ENCODE data around the gene VSNL1. TPM values are rescaled to one million over a fixed set of nuclear protein-coding genes. Genes with fewer than 3 reads are reported as not detected.

VSNL1 gene
- total RNA-seq, 6 donors from 2014 or later, result 0.33 to 1.2 (median 0.94) TPM; not detected in 3

GRCh38 chr2:17662723-17663122, 122.2 kb downstream of the VSNL1 start:
- ATAC-seq (ENCODE audit: low FRiP score in 2 of 2) (no peak), DNase-seq (no peak)
- Histone ChIP-seq H3K27ac (no peak overlapping the region), H3K4me3 (no peak overlapping the region), H3K4me1 (no peaks in the 10 kb centered on the region), H3K27me3 (no peaks in the 10 kb centered on the region), H3K9me3 (no peaks in the 10 kb centered on the region), H3K36me3 (peaks cover 7 to 44% (median 18%) of the 10 kb centered on the region in 4 donors)
- TF ChIP-seq POLR2AphosphoS5 (IDR thresholded peaks at IDR 0.05) (no peak), POLR2A (IDR thresholded peaks at IDR 0.05) (no peak), CTCF (IDR thresholded peaks at IDR 0.05) (no peak), EP300 (IDR thresholded peaks at IDR 0.05) (no peak)
- WGBS, 2 donors, result 94 to 97% methylated on average over 1 of the region's 1 CpG

GRCh38 chr2:17664534-17664933, 124.0 kb downstream of the VSNL1 start:
- Histone ChIP-seq H3K36me3 (peaks cover 11 to 60% (median 19%) of the 10 kb centered on the region in 4 donors), H3K9me3 (no peaks in the 10 kb centered on the region), H3K27me3 (no peaks in the 10 kb centered on the region), H3K4me3 (no peak overlapping the region), H3K27ac (no peak overlapping the region), H3K4me1 (no peaks in the 10 kb centered on the region)
- DNase-seq, result no peak
- no peak for ATAC-seq (ENCODE audit: low FRiP score in 2 of 2)
- TF ChIP-seq CTCF (IDR thresholded peaks at IDR 0.05) (no peak), EP300 (IDR thresholded peaks at IDR 0.05) (no peak), POLR2AphosphoS5 (IDR thresholded peaks at IDR 0.05) (no peak), POLR2A (IDR thresholded peaks at IDR 0.05) (no peak)
- 88 to 95% methylated on average over 1 of the region's 1 CpG for WGBS, 2 donors

GRCh38 chr2:17667898-17668297, 127.4 kb downstream of the VSNL1 start:
- WGBS, 2 donors, result 63 to 85% methylated on average over 1 of the region's 1 CpG
- no peak for TF ChIP-seq EP300 (IDR thresholded peaks at IDR 0.05)
- TF ChIP-seq POLR2AphosphoS5 (IDR thresholded peaks at IDR 0.05), result no peak
- TF ChIP-seq POLR2A (IDR thresholded peaks at IDR 0.05), result no peak

GRCh38 chr2:17672583-17673317, 132.3 kb downstream of the VSNL1 start:
- TF ChIP-seq POLR2AphosphoS5 (IDR thresholded peaks at IDR 0.05) (no peak), POLR2A (IDR thresholded peaks at IDR 0.05) (no peak), CTCF (IDR thresholded peaks at IDR 0.05) (no peak), EP300 (IDR thresholded peaks at IDR 0.05) (no peak)
- ATAC-seq (ENCODE audit: low FRiP score in 2 of 2) (no peak), DNase-seq (no peak)
- H3K9me3 ChIP-seq, result no peaks in the 10 kb centered on the region
- H3K4me1 ChIP-seq, result no peaks in the 10 kb centered on the region
- H3K27me3 ChIP-seq, result no peaks in the 10 kb centered on the region
- H3K36me3 ChIP-seq, result peaks cover 0 to 48% (median 4%) of the 10 kb centered on the region in 4 donors
- H3K27ac ChIP-seq, result no peak overlapping the region
- H3K4me3 ChIP-seq, result no peak overlapping the region
- WGBS, 2 donors, result 78 to 84% methylated on average over 7 of the region's 7 CpGs

More at GRCh38 chr2:17667898-17668297, 127.4 kb downstream of the VSNL1 start:
- ATAC-seq (ENCODE audit: low FRiP score in 2 of 2), result no peak
- H3K4me1 ChIP-seq, result no peaks in the 10 kb centered on the region
- H3K36me3 ChIP-seq, result peaks cover 8 to 65% (median 17%) of the 10 kb centered on the region in 4 donors
- no peaks in the 10 kb centered on the region for H3K27me3 ChIP-seq
- H3K9me3 ChIP-seq, result no peaks in the 10 kb centered on the region
- no peak overlapping the region for H3K4me3 ChIP-seq
- H3K27ac ChIP-seq, result no peak overlapping the region
- no peak for DNase-seq

- H3K4me1 ChIP-seq, result no peaks in the 10 kb centered on the region
- no peaks in the 10 kb centered on the region for H3K27me3 ChIP-seq
- TF ChIP-seq CTCF (IDR thresholded peaks at IDR 0.05), result no peak
- no peak for TF ChIP-seq POLR2AphosphoS5 (IDR thresholded peaks at IDR 0.05)
- TF ChIP-seq POLR2A (IDR thresholded peaks at IDR 0.05), result no peak
- no peak for TF ChIP-seq EP300 (IDR thresholded peaks at IDR 0.05)
- ATAC-seq (ENCODE audit: low FRiP score in 2 of 2) (no peak), DNase-seq (no peak)
- no peaks in the 10 kb centered on the region for H3K9me3 ChIP-seq
- H3K27ac ChIP-seq, result no peak overlapping the region
- no peak overlapping the region for H3K4me3 ChIP-seq
- peaks cover 0 to 38% (median 0%) of the 10 kb centered on the region in 4 donors for H3K36me3 ChIP-seq
Measured at GRCh38 chr2:17674817-17675216, 134.3 kb downstream of the VSNL1 start.

All from upper lobe of left lung (tissue), 6 donors.